Right atrium auricular region (tissue), 2 donors: ENCODE measurements around the gene FER. TPM values are rescaled to one million over a fixed set of nuclear protein-coding genes. Genes with fewer than 3 reads are reported as not detected.

Source experiments
- DNase-seq: peaks from one replicate; pipeline ENCODE4 v3.0.0-alpha.2; 2019; ENCODE audit warnings: low spot score
- H3K27ac ChIP-seq, 2 donors: fragments of 200-600 bp; sonication (generic); 1 replicate in 1 of 2; 2 replicates in 1 of 2; pipeline ENCODE4 v1.5.1; 2016 to 2019
- H3K27me3 ChIP-seq, 2 donors: fragments of 200-600 bp; sonication (generic); one replicate each; pipeline versions ENCODE4 v1.5.1 to v1.6.0; 2017 to 2019
- H3K36me3 ChIP-seq: fragments of 200-600 bp; sonication (generic); one replicate; pipeline ENCODE4 v1.5.1; 2016
- H3K4me1 ChIP-seq, 2 donors: fragments of 200-600 bp; sonication (generic); one replicate each; pipeline versions ENCODE4 v1.5.1 to v1.6.0; 2017 to 2019
- H3K4me3 ChIP-seq, 2 donors: fragments of 200-600 bp; sonication (generic); 1 replicate in 1 of 2; 2 replicates in 1 of 2; pipeline ENCODE4 v1.5.1; 2017 to 2019; ENCODE audit warnings: mild to moderate bottlenecking in 1 of 2, moderate library complexity in 1 of 2
- H3K9me3 ChIP-seq, 2 donors: fragments of 200-600 bp; sonication (generic); one replicate each; pipeline ENCODE4 v1.5.1; 2019
- CTCF ChIP-seq, 2 donors: fragments of 200-600 bp; sonication (generic); IDR thresholded peaks; one replicate each; pipeline ENCODE4 v1.5.1; 2019; ENCODE audit warnings: antibody characterized with exemption in 2 of 2
- total RNA-seq, 2 donors: library from RNA; depleted of rRNA; stranded (reverse); fragments of >200 nt; gene quantifications; one replicate each; pipeline ENCODE4 v1.1.0, GENCODE V29; 2016

FER gene
- total RNA-seq, 2 donors from 2014 or later = 10.6 to 12.9 TPM

GRCh38 chr5:109102096-109102690, 354.5 kb downstream of the FER start:
- H3K4me1 ChIP-seq = peaks cover 0 to 12% of the 10 kb centered on the region in 2 donors
- no peak for DNase-seq
- no peaks in the 10 kb centered on the region for H3K36me3 ChIP-seq
- no peaks in the 10 kb centered on the region for H3K9me3 ChIP-seq
- H3K4me3 ChIP-seq = no peak overlapping the region
- TF ChIP-seq CTCF (IDR thresholded peaks at IDR 0.05) = no peak
- H3K27me3 ChIP-seq = no peaks in the 10 kb centered on the region
- H3K27ac ChIP-seq = no peak overlapping the region

DNA sequence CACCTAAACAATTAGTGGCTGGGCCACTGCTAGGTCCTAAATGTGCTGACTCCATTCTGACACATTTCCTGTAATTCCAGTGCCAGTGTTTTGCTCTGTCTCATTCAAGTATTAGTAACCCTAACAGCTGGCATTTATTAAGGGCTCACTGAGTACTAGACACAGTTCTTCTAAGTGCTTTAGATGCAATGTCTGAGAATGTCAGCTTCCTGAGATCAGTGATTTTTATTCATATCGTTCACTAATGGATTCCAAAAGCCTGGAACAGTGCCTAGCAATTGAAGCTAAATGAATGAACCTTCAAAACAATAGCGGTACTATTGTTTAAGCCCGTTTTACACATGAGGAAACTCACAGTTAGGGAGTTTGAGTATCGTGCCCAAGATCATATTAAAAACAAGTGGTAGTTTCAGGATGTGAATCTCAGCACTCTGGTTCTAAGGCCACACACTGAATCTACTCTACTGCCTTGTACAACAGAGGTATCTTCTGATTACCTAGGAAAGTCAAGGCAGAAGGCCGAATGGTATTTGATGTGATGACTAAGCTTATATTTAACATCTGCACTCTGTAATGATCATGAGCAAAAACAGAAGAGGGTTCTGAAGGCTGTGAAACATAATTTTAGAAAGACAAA, 358.1 kb downstream of the FER start:
- TF ChIP-seq CTCF (IDR thresholded peaks at IDR 0.05) = no peak
- no peak for DNase-seq
- Histone ChIP-seq H3K9me3 (no peaks in the 10 kb centered on the region), H3K27me3 (no peaks in the 10 kb centered on the region), H3K4me3 (no peak overlapping the region), H3K4me1 (peaks cover 0 to 12% of the 10 kb centered on the region in 2 donors), H3K36me3 (no peaks in the 10 kb centered on the region), H3K27ac (peak overlapping the region in 1 of 2 donors; percentile 17)

- H3K27ac ChIP-seq = no peak overlapping the region
- H3K4me1 ChIP-seq = peaks cover 0 to 3% of the 10 kb centered on the region in 2 donors
- TF ChIP-seq CTCF (IDR thresholded peaks at IDR 0.05) = no peak
- H3K36me3 ChIP-seq = no peaks in the 10 kb centered on the region
- no peaks in the 10 kb centered on the region for H3K27me3 ChIP-seq
- DNase-seq = no peak
- no peak overlapping the region for H3K4me3 ChIP-seq
- H3K9me3 ChIP-seq = no peaks in the 10 kb centered on the region
These were observed 364.0 kb downstream of the FER start for GRCh38 chr5:109111680-109112079.

DNA sequence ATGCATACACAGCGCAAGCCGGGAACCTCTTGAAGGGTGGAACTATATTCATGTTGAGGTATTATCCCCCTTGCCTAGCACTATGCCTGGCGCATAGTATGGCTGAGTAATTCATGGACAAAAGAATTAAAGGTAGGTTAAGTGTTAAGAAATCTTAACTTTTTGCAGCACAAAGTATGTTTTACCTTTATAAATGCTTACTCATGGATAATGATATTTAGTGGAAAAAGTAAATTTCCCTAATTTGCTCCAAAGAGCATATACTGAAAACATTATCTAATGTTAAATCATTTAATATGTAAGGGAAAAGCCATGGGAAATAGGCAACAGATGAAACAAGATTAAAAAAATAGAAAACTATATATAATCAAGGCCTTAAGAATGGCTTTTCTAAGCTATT, 365.9 kb downstream of the FER start:
- no peak overlapping the region for H3K27ac ChIP-seq
- H3K4me1 ChIP-seq = no peaks in the 10 kb centered on the region
- H3K9me3 ChIP-seq = no peaks in the 10 kb centered on the region
- no peak for DNase-seq
- H3K27me3 ChIP-seq = no peaks in the 10 kb centered on the region
- H3K36me3 ChIP-seq = no peaks in the 10 kb centered on the region
- no peak for TF ChIP-seq CTCF (IDR thresholded peaks at IDR 0.05)
- no peak overlapping the region for H3K4me3 ChIP-seq

- no peak overlapping the region for H3K4me3 ChIP-seq
- H3K27me3 ChIP-seq = no peaks in the 10 kb centered on the region
- no peaks in the 10 kb centered on the region for H3K4me1 ChIP-seq
- no peak for TF ChIP-seq CTCF (IDR thresholded peaks at IDR 0.05)
- no peaks in the 10 kb centered on the region for H3K36me3 ChIP-seq
- no peak for DNase-seq
- peaks cover 0 to 14% of the 10 kb centered on the region in 2 donors for H3K9me3 ChIP-seq
- no peak overlapping the region for H3K27ac ChIP-seq
These were observed 373.5 kb downstream of the FER start for GRCh38 chr5:109121225-109121624.
